IMR-90 (cell line): ENCODE data around the gene CCDC102A. TPM values are rescaled to one million over a fixed set of nuclear protein-coding genes. Genes with fewer than 3 reads are reported as not detected.

ENCODE experiments used
- ATAC-seq: fragments of 200-7000 bp; cut with Tn5 transposase; 2 replicates; pipeline ENCODE4 v1.9.1; 2020; ENCODE audit warnings: low read depth, mild to moderate bottlenecking, moderate library complexity
- BruUV-seq: library from RNA; stranded (reverse); fragments of 400-500 nt; replicated peaks from 2 replicates; lab custom pipeline; 2021; lab: Mats Ljungman, UMichigan
- CTCF ChIA-PET: fragments of 300-600 bp; formaldehyde crosslinking; extraction: SDS; loops from one replicate; lab custom pipeline; 2021; ENCODE audit warnings: antibody characterized with exemption; lab: Yijun Ruan, JAX
- POLR2A ChIA-PET: fragments of 300-600 bp; sonication (Branson Sonifier 250); formaldehyde crosslinking; loops from one replicate; lab custom pipeline; 2022; ENCODE audit warnings: antibody characterized with exemption; ENCODE audit not compliant: unreplicated experiment; lab: Charles Lee
- DNase-seq: peaks from one replicate; pipeline ENCODE4 v3.0.0; 2013
- H2AFZ ChIP-seq: replicated peaks from 2 replicates; pipeline ENCODE3; 2013; ENCODE audit warnings: low read length, mild to moderate bottlenecking; ENCODE audit not compliant: poor library complexity
- H2AK5ac ChIP-seq: 2 replicates; pipeline ENCODE4 v1.6.1; 2013; ENCODE audit warnings: low read depth, low read length, inconsistent platforms
- H2AK9ac ChIP-seq: replicated peaks from 2 replicates; pipeline ENCODE3; 2013; ENCODE audit warnings: mild to moderate bottlenecking, low read depth, low read length, moderate library complexity; ENCODE audit not compliant: poor library complexity
- H2BK120ac ChIP-seq: 2 replicates; pipeline ENCODE4 v1.6.1; 2013; ENCODE audit warnings: low read depth, low read length, inconsistent platforms
- H2BK15ac ChIP-seq: 3 replicates; pipeline ENCODE4 v1.6.1; 2013; ENCODE audit warnings: low read depth, low read length, inconsistent platforms
- H2BK20ac ChIP-seq: 2 replicates; pipeline ENCODE4 v1.6.1; 2013; ENCODE audit warnings: low read depth, mild to moderate bottlenecking, inconsistent platforms, low read length, moderate library complexity
- H2BK5ac ChIP-seq: 2 replicates; pipeline ENCODE4 v1.6.1; 2013; ENCODE audit warnings: mild to moderate bottlenecking, low read depth, low read length, inconsistent platforms; ENCODE audit not compliant: poor library complexity, severe bottlenecking
- H3K14ac ChIP-seq: replicated peaks from 2 replicates; pipeline ENCODE4 v1.6.1; 2013; ENCODE audit warnings: low read depth, low read length, inconsistent platforms
- H3K18ac ChIP-seq: 2 replicates; pipeline ENCODE4 v1.6.1; 2013; ENCODE audit warnings: low read depth, low read length, control low read depth
- H3K23ac ChIP-seq: 2 replicates; pipeline ENCODE4 v1.6.1; 2013; ENCODE audit warnings: low read depth, low read length, inconsistent platforms
- H3K27ac ChIP-seq: 2 replicates; pipeline ENCODE4 v1.5.1; 2013; ENCODE audit warnings: mild to moderate bottlenecking, control low read depth, low read length; ENCODE audit not compliant: insufficient read depth
- H3K27me3 ChIP-seq: 2 replicates; pipeline ENCODE4 v1.6.1; 2013; ENCODE audit warnings: low read length; ENCODE audit not compliant: control insufficient read depth, insufficient read depth
- H3K36me3 ChIP-seq: 2 replicates; pipeline ENCODE4 v1.6.1; 2013; ENCODE audit warnings: low read length, mixed read lengths; ENCODE audit not compliant: control insufficient read depth, insufficient read depth
- H3K4ac ChIP-seq: 2 replicates; pipeline ENCODE4 v1.6.1; 2013; ENCODE audit warnings: low read depth, low read length, inconsistent platforms
- H3K4me1 ChIP-seq: 2 replicates; pipeline ENCODE4 v1.6.1; 2013; ENCODE audit warnings: low read length, mixed read lengths; ENCODE audit not compliant: control insufficient read depth, insufficient read depth
- H3K4me2 ChIP-seq: 2 replicates; pipeline ENCODE4 v1.6.1; 2013; ENCODE audit warnings: low read depth, mild to moderate bottlenecking, control low read depth, low read length, moderate library complexity
- H3K4me3 ChIP-seq: 2 replicates; pipeline ENCODE4 v1.5.1; 2013; ENCODE audit warnings: low read depth, mild to moderate bottlenecking, control low read depth, low read length, moderate library complexity; ENCODE audit not compliant: insufficient read depth
- H3K56ac ChIP-seq: 2 replicates; pipeline ENCODE4 v1.6.1; 2013; ENCODE audit warnings: low read length, inconsistent platforms; ENCODE audit not compliant: insufficient read depth; ENCODE audit errors: extremely low read depth
- H3K79me1 ChIP-seq, 2 experiments: 2 replicates each; pipeline ENCODE4 v1.6.1; 2013; ENCODE audit warnings: low read length in 2 of 2, inconsistent platforms in 1 of 2, low read depth in 1 of 2
- H3K9ac ChIP-seq: 2 replicates; pipeline ENCODE4 v1.6.1; 2013; ENCODE audit warnings: low read depth, low read length, control low read depth
- H3K9me1 ChIP-seq: 2 replicates; pipeline ENCODE4 v1.6.1; 2013; ENCODE audit warnings: low read length, inconsistent platforms; ENCODE audit not compliant: insufficient read depth
- H3K9me3 ChIP-seq: 2 replicates; pipeline ENCODE4 v1.6.1; 2013; ENCODE audit warnings: low read length; ENCODE audit not compliant: control insufficient read depth, insufficient read depth
- H4K20me1 ChIP-seq: 2 replicates; pipeline ENCODE4 v1.6.1; 2013; ENCODE audit warnings: low read length, inconsistent platforms; ENCODE audit not compliant: insufficient read depth
- H4K5ac ChIP-seq: 2 replicates; pipeline ENCODE4 v1.6.1; 2013; ENCODE audit warnings: mild to moderate bottlenecking, low read depth, low read length, control low read depth
- H4K8ac ChIP-seq, 2 experiments: 2 replicates each; pipeline ENCODE4 v1.6.1; 2013; ENCODE audit warnings: low read depth in 2 of 2, low read length in 2 of 2, control low read depth in 1 of 2, inconsistent platforms in 1 of 2
- H4K91ac ChIP-seq: 2 replicates; pipeline ENCODE4 v1.6.1; 2013; ENCODE audit warnings: low read depth, low read length, inconsistent platforms; ENCODE audit not compliant: insufficient read depth
- BHLHE40 ChIP-seq: fragments of 150-350 bp; IDR thresholded peaks from 2 replicates; pipeline ENCODE4 v1.6.1; 2016; ENCODE audit warnings: mild to moderate bottlenecking, low read depth, low read length
- CEBPB ChIP-seq: IDR thresholded peaks from 2 replicates; pipeline ENCODE4 v1.6.1; 2012; ENCODE audit warnings: low read depth, low read length, improper control_type of control experiment
- CHD1 ChIP-seq: IDR thresholded peaks from 2 replicates; pipeline ENCODE4 v1.6.1; 2012; ENCODE audit warnings: low read depth, low read length, improper control_type of control experiment
- CTCF ChIP-seq: conservative IDR thresholded peaks from 2 replicates; pipeline ENCODE4 v1.5.1; 2012; ENCODE audit warnings: mild to moderate bottlenecking, low read depth, low read length, improper control_type of control experiment
- ELK1 ChIP-seq: fragments of 150-350 bp; IDR thresholded peaks from 2 replicates; pipeline ENCODE4 v1.6.1; 2016; ENCODE audit warnings: low read depth, mild to moderate bottlenecking, low read length, moderate library complexity, borderline replicate concordance
- FOS ChIP-seq: fragments of 150-350 bp; IDR thresholded peaks from 2 replicates; pipeline ENCODE4 v1.6.1; 2016; ENCODE audit warnings: low read depth, low read length
- MAFK ChIP-seq: IDR thresholded peaks from 2 replicates; pipeline ENCODE4 v1.6.1; 2012; ENCODE audit warnings: low read depth, low read length, improper control_type of control experiment
- MAZ ChIP-seq: IDR thresholded peaks from 2 replicates; pipeline ENCODE4 v1.6.1; 2012; ENCODE audit warnings: low read depth, mild to moderate bottlenecking, low read length, improper control_type of control experiment, moderate library complexity, borderline replicate concordance
- MXI1 ChIP-seq: IDR thresholded peaks from 2 replicates; pipeline ENCODE4 v1.6.1; 2012; ENCODE audit warnings: low read depth, mild to moderate bottlenecking, low read length, moderate library complexity, borderline replicate concordance
- NFE2L2 ChIP-seq: fragments of 150-350 bp; IDR thresholded peaks from 2 replicates; pipeline ENCODE4 v1.6.1; 2016; ENCODE audit warnings: low read depth, mild to moderate bottlenecking, low read length
- POLR2A ChIP-seq: IDR thresholded peaks from 2 replicates; pipeline ENCODE4 v1.6.1; 2012; ENCODE audit warnings: mild to moderate bottlenecking, low read depth, low read length
- RAD21 ChIP-seq: IDR thresholded peaks from 2 replicates; pipeline ENCODE4 v1.6.1; 2012; ENCODE audit warnings: low read length, improper control_type of control experiment
- RCOR1 ChIP-seq: IDR thresholded peaks from 2 replicates; pipeline ENCODE4 v1.6.1; 2012; ENCODE audit warnings: mild to moderate bottlenecking, low read length, improper control_type of control experiment; ENCODE audit not compliant: insufficient replicate concordance
- RFX5 ChIP-seq: IDR thresholded peaks from 2 replicates; pipeline ENCODE4 v1.8.0; 2012; ENCODE audit warnings: low read depth, mild to moderate bottlenecking, low read length, moderate library complexity
- SMC3 ChIP-seq: fragments of 150-350 bp; IDR thresholded peaks from 2 replicates; pipeline ENCODE4 v1.6.1; 2016; ENCODE audit warnings: low read depth, mild to moderate bottlenecking, antibody characterized with exemption, low read length, moderate library complexity
- USF2 ChIP-seq: fragments of 150-350 bp; IDR thresholded peaks from 2 replicates; pipeline ENCODE4 v1.6.1; 2017; ENCODE audit warnings: mild to moderate bottlenecking, antibody characterized with exemption, low read length, low read depth
- WGBS, 2 experiments: methylation state at CpG; one replicate each; pipeline versions ENCODE4 v1.1.5 to v1.1.7; 2013; ENCODE audit warnings: missing lambda C conversion rate in 2 of 2; ENCODE audit not compliant: insufficient read length in 1 of 2; ENCODE audit errors: extremely low coverage in 2 of 2; 5-methylcytosine and 5-hydroxymethylcytosine counted together
- dilution Hi-C: fragments of 300-500 bp; cut with HindIII; formaldehyde crosslinking; loops from one replicate; pipeline ENCODE4 v1.14.3; 2018; ENCODE audit warnings: low sequenced_read_pairs; ENCODE audit not compliant: unreplicated experiment
- in situ Hi-C: fragments of 300-500 bp; cut with MboI; formaldehyde crosslinking; loops from 3 replicates; pipeline ENCODE4 v1.14.3; 2019; ENCODE audit warnings: low sequenced_read_pairs, inconsistent platforms, mixed read lengths
- intact Hi-C: fragments of 100-400 bp; cut with micrococcal nuclease; formaldehyde crosslinking; loops from 2 replicates; pipeline ENCODE4 v1.10.0; 2022
- polyA plus RNA-seq, 3 experiments: library from polyadenylated mRNA; depleted of rRNA; stranded (reverse); fragments of >200 nt; gene quantifications; 2 replicates each; pipeline ENCODE4 v1.2.3, GENCODE V29; 2012; ENCODE audit warnings: low replicate concordance in 1 of 3
- total RNA-seq: library from RNA; depleted of rRNA; stranded (reverse); fragments of >200 nt; gene quantifications from 2 replicates; pipeline ENCODE4 v1.2.3, GENCODE V29; 2012

Gene CCDC102A
- total and polyA plus RNA-seq, 2 of the 4 experiments (the other 2 are of a cell fraction): 5.4 to 8.5 TPM

DNA sequence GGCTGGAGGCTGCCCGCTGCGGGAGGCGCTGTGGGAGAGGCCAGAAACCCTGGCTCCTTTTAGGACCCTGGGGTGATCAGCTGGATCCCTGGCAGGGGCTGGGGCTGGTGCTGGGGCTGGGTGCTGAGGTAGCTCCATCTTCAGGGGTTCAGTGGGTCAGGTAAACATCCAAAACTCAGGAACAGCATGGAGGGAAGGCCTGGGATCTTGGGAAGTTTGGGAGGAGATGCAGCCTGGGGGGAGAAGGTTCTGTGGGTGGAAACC lies 27.0 kb upstream of the CCDC102A start:
- Histone ChIP-seq H2BK5ac (no peak overlapping the region), H3K9me3 (peaks cover 23% of the 10 kb centered on the region), H3K56ac (no peak overlapping the region), H3K4me3 (no peak overlapping the region), H3K4me1 (peaks cover 3% of the 10 kb centered on the region; the same call in 1 of the 2 replicates), H3K9me1 (no peaks in the 10 kb centered on the region), H2AK9ac (no peak overlapping the region), H3K79me1 (no peaks in the 10 kb centered on the region), H4K5ac (no peak overlapping the region), H3K23ac (no peak overlapping the region), H3K27ac (no peak overlapping the region), H2BK120ac (no peak overlapping the region), H3K4me2 (no peak overlapping the region), H3K36me3 (no peaks in the 10 kb centered on the region), H2AK5ac (no peak overlapping the region), H3K27me3 (peaks cover 29% of the 10 kb centered on the region), H4K91ac (no peak overlapping the region), H3K14ac (no peak overlapping the region), H3K18ac (no peak overlapping the region), H2AFZ (no peak overlapping the region), H3K4ac (no peak overlapping the region), H2BK15ac (no peak overlapping the region), H4K8ac (no peak overlapping the region), H2BK20ac (no peak overlapping the region), H4K20me1 (no peaks in the 10 kb centered on the region), H3K9ac (no peak overlapping the region)
- CTCF ChIA-PET: no interaction called here
- in situ Hi-C loops: loop anchor here (10.0 kb wide), 1 partner anchor 441 kb away; the partner anchor contains the start of genes USB1 and ZNF319
- POLR2A ChIA-PET: no interaction called here
- ATAC-seq (no peak), DNase-seq (no peak)
- BruUV-seq: no TSS peak
- WGBS, 2 experiments: 82% methylated on average over 2 of the region's 3 CpGs; no CpG with 5 or more reads in 1 of the 2 experiments
- dilution Hi-C loops: no loop called here
- TF ChIP-seq POLR2A: no peak
- no peak for TF ChIP-seq BHLHE40
- TF ChIP-seq MAZ: no peak
- TF ChIP-seq RFX5: no peak
- TF ChIP-seq MXI1: no peak
- TF ChIP-seq RCOR1: no peak
- no peak for TF ChIP-seq CTCF
- no peak for TF ChIP-seq CHD1
- TF ChIP-seq SMC3: no peak
- TF ChIP-seq CEBPB: no peak
- no peak for TF ChIP-seq FOS
- TF ChIP-seq NFE2L2: no peak
- TF ChIP-seq ELK1: no peak
- TF ChIP-seq RAD21: no peak
- no peak for TF ChIP-seq MAFK
- TF ChIP-seq USF2: no peak
- intact Hi-C loops: no loop called here
